ENCODE data around the gene RXRG. TPM values are rescaled to one million over a fixed set of nuclear protein-coding genes. Genes with fewer than 3 reads are reported as not detected.

The RXRG gene
- total and polyA plus RNA-seq, 2 of the 8 experiments (the other 6 are each of a cell fraction or from before 2014, with no cell fraction given), result not detected

- no peak overlapping the region for H2BK120ac ChIP-seq (replicated peaks; ENCODE audit: low read depth, low read length)
- no peak overlapping the region for H3K18ac ChIP-seq (ENCODE audit: extremely low read depth, low read length)
- WGBS, 2 experiments (ENCODE audit: extremely low coverage in 1 of 2, insufficient coverage in 1 of 2, insufficient read length in 1 of 2, insufficient replicate concordance in 2 of 2, low coverage in 1 of 2, low lambda C conversion rate in 2 of 2, missing lambda C conversion rate in 1 of 2), result 100% methylated on average over 1 of the region's 1 CpG; no CpG with 5 or more reads in 1 of the 2 experiments
- no peaks in the 10 kb centered on the region for H3K9me3 ChIP-seq (ENCODE audit: insufficient read depth in 2 of 2, low read depth in 1 of 2, low read length in 1 of 2)
- no peaks in the 10 kb centered on the region for H3K79me2 ChIP-seq (ENCODE audit: control insufficient read depth in 1 of 2, insufficient read depth in 2 of 2, low read length in 2 of 2)
- no peak overlapping the region for H2BK5ac ChIP-seq (ENCODE audit: low read depth, low read length)
- H3K23me2 ChIP-seq (ENCODE audit: low read depth, low read length), result no peaks in the 10 kb centered on the region
- no peaks in the 10 kb centered on the region for H3K4me1 ChIP-seq (replicated peaks in 1 of 4; ENCODE audit: control insufficient read depth in 3 of 4, insufficient read depth in 4 of 4, low read length in 3 of 4)
- H3K23ac ChIP-seq (ENCODE audit: insufficient read length), result no peak overlapping the region
- H3K56ac ChIP-seq (replicated peaks; ENCODE audit: insufficient read length, low read depth, low read length), result no peak overlapping the region
- no peak overlapping the region for H2BK15ac ChIP-seq (ENCODE audit: low read length)
- H3K27ac ChIP-seq (ENCODE audit: low read depth, low read length), result no peak overlapping the region
- no peak overlapping the region for H2AK5ac ChIP-seq (ENCODE audit: low read depth, low read length)
- no peak overlapping the region for H2AFZ ChIP-seq (ENCODE audit: low read length)
- H3K14ac ChIP-seq (ENCODE audit: insufficient read length), result no peak overlapping the region
- no peaks in the 10 kb centered on the region for H4K20me1 ChIP-seq (replicated peaks in 1 of 2; ENCODE audit: control insufficient read depth in 1 of 2, insufficient read depth in 2 of 2, low read length in 2 of 2)
- H3K79me1 ChIP-seq (ENCODE audit: low read depth, low read length), result no peaks in the 10 kb centered on the region
- no peak for DNase-seq (ENCODE audit: low read depth in 1 of 2, low spot score in 2 of 2)
- no peak overlapping the region for H2BK12ac ChIP-seq (ENCODE audit: low read depth, low read length)
- H4K8ac ChIP-seq (ENCODE audit: extremely low read depth, insufficient read depth, low read length), result no peak overlapping the region
- POLR2A ChIA-PET (ENCODE audit: partially characterized antibody), result no interaction called here
- H3K27me3 ChIP-seq (replicated peaks in 1 of 4; ENCODE audit: control insufficient read depth in 3 of 4, extremely low read depth in 1 of 4, insufficient read depth in 3 of 4, low read length in 3 of 4), result no peaks in the 10 kb centered on the region; a peak in 1 of 7 replicates
- H3K4ac ChIP-seq (replicated peaks; ENCODE audit: insufficient read length, low read depth, low read length), result no peak overlapping the region
- CTCF ChIA-PET (ENCODE audit: partially characterized antibody), result interaction anchor here (0.6 to 1.6 kb wide), 2 partner anchors 13 to 67 kb away, joined by 3 to 5 read pairs; no protein-coding TSS in a partner anchor
- no peak overlapping the region for H2BK20ac ChIP-seq (ENCODE audit: low read length)
- H3K4me3 ChIP-seq (ENCODE audit: extremely low read depth in 1 of 4, insufficient read depth in 2 of 4, low read depth in 3 of 4, low read length in 4 of 4), result no peak overlapping the region
- H4K91ac ChIP-seq (replicated peaks; ENCODE audit: insufficient read length, low read length), result no peak overlapping the region
- no peaks in the 10 kb centered on the region for H3K36me3 ChIP-seq (ENCODE audit: control insufficient read depth in 2 of 4, insufficient read depth in 4 of 4, low read length in 3 of 4)
- no peak overlapping the region for H4K5ac ChIP-seq (ENCODE audit: insufficient read length, low read depth, low read length)
- FAIRE-seq, result no peak
- no peak overlapping the region for H3K4me2 ChIP-seq (ENCODE audit: insufficient read depth in 1 of 2, low read depth in 2 of 2, low read length in 2 of 2)
- no peak overlapping the region; a peak in 1 of 7 replicates for H3K9ac ChIP-seq (replicated peaks in 1 of 4; ENCODE audit: extremely low read depth in 1 of 4, low read depth in 3 of 4, low read length in 3 of 4)
- TF ChIP-seq RNF2 (IDR thresholded peaks at IDR 0.05; ENCODE audit: borderline replicate concordance, low read depth, low read length, missing control alignments, poor library complexity, severe bottlenecking) (no peak), RAD21 (IDR thresholded peaks at IDR 0.05 in 1 of 2, conservative IDR thresholded peaks at IDR 0.05 in 1 of 2; ENCODE audit: low read depth in 2 of 2, low read length in 2 of 2) (no peak), CBX8 (IDR thresholded peaks at IDR 0.05; ENCODE audit: borderline replicate concordance, low read depth, low read length) (no peak), BRCA1 (IDR thresholded peaks at IDR 0.05; ENCODE audit: low read depth, low read length) (no peak), JUND (IDR thresholded peaks at IDR 0.05; ENCODE audit: low read length) (no peak), PHF8 (conservative IDR thresholded peaks at IDR 0.05; ENCODE audit: low read depth, low read length) (no peak), SIRT6 (IDR thresholded peaks at IDR 0.05; ENCODE audit: low read length) (no peak), GTF2F1 (IDR thresholded peaks at IDR 0.05; ENCODE audit: borderline replicate concordance, low read depth, low read length) (no peak), SP1 (IDR thresholded peaks at IDR 0.05; ENCODE audit: low read depth, low read length) (no peak), RXRA (IDR thresholded peaks at IDR 0.05; ENCODE audit: insufficient read depth, low read depth, low read length) (no peak), EZH2 (IDR thresholded peaks at IDR 0.05; ENCODE audit: low read depth, low read length, severe bottlenecking) (no peak), BACH1 (IDR thresholded peaks at IDR 0.05; ENCODE audit: low read length) (no peak), SUZ12 (IDR thresholded peaks at IDR 0.05; ENCODE audit: low read length) (no peak), ASH2L (IDR thresholded peaks at IDR 0.05; ENCODE audit: low read length) (no peak), KDM4A (IDR thresholded peaks at IDR 0.05; ENCODE audit: low read depth, low read length, severe bottlenecking) (no peak)
Observed at GRCh38 chr1:165476776-165477175, 31.9 kb upstream of the RXRG start.
